DMS 273 (cell line): ENCODE data around the gene IL20.
A peak's percentile ranks its signal among the peaks of the same experiment; 100 is the strongest.

Experiments used
- DNase-seq: peaks from one replicate; lab custom pipeline; 2025; ENCODE audit not compliant: unreplicated experiment; lab: John Stamatoyannopoulos, UW

The IL20 gene

GRCh38 chr1:206873603-206874188, 8.3 kb downstream of the IL20 start:
- DNase-seq: no peak

DNA sequence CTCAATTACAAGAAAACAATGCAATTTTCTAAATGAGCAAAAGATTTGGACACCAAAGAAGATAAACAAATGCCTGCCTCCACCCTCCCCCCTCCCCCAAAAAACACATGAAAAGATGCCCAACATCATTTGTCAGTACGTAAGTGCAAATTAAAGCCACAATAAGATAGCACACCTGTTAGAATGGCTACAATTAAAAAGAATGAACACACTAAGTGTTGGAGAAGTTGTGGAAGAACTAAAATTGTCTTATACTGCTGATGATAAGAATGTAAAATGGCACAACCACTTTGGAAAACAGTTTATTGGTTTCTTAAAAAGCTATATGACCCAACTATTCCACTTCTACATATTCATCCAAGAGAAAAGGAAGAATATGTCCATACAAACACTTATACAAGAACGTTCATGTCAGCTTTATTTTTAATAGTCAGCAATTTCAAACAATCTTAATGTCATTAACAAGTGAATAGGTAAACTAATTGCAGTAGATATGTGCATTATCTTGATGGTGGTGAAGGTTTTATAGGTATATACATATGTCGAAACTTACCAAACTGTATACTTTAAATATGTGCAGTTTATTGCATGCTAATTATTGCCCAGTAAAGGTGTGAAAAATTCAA, 10.4 kb downstream of the IL20 start:
- DNase-seq: no peak

DNA sequence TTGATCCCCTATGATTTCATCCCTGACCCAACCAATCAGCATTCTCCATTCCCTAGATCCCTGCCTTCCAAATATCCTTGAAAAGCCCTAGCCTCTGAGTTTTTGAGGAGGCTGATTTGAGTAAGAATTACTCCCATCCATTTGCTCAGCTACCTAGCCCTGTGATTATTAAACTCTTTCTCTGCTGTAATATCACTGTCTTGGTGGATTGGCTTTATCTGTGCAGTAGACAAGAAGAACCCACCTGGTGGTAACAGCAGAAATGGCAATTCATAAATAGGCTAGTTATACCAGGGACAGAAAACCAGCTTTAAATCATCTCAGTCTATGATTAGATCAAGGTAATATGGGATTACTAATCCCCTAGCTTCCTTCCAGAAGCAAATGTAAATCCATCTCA, 13.0 kb downstream of the IL20 start:
- DNase-seq: peak; percentile 23

GRCh38 chr1:206880314-206880713, 14.9 kb downstream of the IL20 start:
- no peak for DNase-seq

GRCh38 chr1:206882555-206882954, 17.1 kb downstream of the IL20 start:
- DNase-seq: no peak

GRCh38 chr1:206883160-206883559, 17.7 kb downstream of the IL20 start:
- no peak for DNase-seq

DNA sequence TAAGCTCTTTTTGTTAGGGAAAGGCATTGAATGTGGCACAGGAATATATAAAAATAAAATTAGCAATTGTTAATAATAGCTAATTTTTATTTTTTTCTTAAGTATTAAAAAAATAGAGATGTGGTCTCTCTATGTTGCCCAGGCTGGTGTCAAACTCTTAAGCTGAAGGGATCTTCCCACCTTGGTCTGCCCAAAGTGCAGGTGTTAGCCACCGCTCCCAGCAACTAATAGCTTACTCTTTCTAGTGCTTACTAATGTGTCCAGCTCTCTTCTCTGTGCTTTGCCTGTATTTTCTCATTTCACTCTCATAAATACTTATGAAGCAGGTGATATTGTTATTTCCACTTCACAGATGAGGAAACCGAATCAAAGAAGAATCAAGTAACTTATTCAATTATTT, 18.5 kb downstream of the IL20 start:
- DNase-seq: no peak

GRCh38 chr1:206885341-206886060, 20.1 kb downstream of the IL20 start:
- DNase-seq: no peak

- no peak for DNase-seq
Measured at GRCh38 chr1:206886831-206887230, 21.4 kb downstream of the IL20 start.

- DNase-seq: no peak
Measured at GRCh38 chr1:206887701-206888100, 22.3 kb downstream of the IL20 start.

DNA sequence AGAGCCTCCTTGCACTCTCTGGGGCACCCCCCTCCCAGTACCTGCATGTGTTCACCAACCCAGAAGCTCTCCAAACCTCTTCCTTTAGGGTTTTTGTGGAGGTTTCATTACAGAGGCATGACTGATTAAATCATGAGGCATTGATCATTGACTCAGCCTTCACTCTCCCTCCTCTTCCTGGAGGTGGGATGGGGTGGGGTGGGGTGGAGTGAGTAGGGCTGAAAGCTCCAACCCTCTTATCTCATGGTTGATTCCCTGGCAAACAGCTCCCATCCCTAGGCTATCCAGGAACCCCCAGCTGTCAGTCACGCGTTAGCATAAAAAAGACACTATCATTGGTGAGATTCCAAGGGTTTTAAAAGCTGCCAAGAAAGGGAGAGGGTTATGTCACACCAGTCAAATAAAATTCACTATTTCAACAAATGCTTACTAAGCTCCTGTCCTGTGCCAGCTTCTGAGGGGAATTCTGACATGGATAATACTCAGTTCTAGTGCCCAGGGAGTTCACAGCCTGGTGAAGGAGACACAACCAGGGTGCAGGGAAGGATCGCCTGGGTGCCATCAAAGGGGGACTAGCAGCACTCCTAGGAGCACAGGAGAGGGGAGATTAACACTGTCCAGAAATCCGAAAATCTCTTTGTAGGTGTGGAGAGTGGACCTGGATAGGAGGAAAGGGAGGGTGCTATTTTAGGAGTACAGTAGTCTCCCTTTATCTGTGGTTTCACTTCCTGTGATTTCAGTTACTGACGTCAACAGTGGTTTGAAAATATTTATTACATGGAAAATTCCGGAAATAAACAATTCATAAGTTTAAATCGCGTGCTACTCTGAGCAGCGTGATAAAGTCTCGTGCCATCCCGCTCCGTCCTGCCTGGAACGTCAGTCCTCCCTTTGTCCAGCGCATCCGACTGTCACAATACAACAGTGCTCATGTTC, 25.0 kb downstream of the IL20 start:
- no peak for DNase-seq

DNA sequence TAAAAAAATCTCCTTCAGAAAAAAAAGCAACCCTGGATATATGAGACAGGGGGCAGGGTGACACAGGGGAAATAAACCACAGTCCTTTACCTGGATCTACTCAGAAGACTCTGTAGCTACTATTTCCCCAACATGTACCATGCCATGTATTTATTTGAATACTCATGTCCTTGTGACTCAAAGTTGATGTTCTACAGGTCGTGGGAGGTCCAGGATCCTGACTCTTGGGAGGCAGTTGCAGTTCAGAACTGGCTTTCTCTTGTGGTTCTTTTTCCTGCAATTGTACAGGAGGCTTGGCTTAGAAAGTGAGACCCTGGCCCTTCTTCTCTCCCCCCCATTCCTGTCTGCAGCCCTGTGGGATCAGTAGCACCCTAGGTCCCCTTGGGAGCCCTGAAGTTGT, 26.0 kb downstream of the IL20 start:
- DNase-seq: no peak

GRCh38 chr1:206892351-206892984, 27.0 kb downstream of the IL20 start:
- DNase-seq: no peak

GRCh38 chr1:206893380-206893779, 28.0 kb downstream of the IL20 start:
- DNase-seq: peak; percentile 31

DNA sequence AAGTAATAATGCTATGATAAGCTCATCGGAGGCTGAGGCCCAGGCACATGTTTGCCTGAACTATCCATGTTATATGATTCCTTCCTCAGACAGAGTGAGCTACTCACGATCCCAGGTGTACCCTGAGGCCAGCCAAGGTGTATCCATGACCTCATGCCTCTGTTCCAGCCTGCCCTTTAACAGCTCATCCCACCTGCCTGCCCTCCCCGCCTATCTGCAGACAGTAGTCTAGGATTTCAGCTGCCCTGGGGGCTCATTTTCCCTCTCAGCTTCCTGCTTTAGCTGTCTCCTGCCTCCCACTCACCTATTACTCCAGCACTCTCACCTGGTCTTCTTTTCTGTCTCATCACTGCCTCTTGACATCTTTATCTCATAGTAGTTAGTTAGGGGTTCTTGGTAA, 29.9 kb downstream of the IL20 start:
- DNase-seq: peak; percentile 33

- peak; percentile 84 for DNase-seq
Measured at GRCh38 chr1:206895837-206896242, 30.4 kb downstream of the IL20 start.

- peak; percentile 81 for DNase-seq
Measured at GRCh38 chr1:206896261-206896660, 30.8 kb downstream of the IL20 start.

GRCh38 chr1:206897175-206897574, 31.8 kb downstream of the IL20 start, which contains the start of gene IL24:
TSS of gene IL24 (plus strand) at chr1:206897443. CDS start at chr1:206897833, 390 bp downstream.
- no peak for DNase-seq

DNA sequence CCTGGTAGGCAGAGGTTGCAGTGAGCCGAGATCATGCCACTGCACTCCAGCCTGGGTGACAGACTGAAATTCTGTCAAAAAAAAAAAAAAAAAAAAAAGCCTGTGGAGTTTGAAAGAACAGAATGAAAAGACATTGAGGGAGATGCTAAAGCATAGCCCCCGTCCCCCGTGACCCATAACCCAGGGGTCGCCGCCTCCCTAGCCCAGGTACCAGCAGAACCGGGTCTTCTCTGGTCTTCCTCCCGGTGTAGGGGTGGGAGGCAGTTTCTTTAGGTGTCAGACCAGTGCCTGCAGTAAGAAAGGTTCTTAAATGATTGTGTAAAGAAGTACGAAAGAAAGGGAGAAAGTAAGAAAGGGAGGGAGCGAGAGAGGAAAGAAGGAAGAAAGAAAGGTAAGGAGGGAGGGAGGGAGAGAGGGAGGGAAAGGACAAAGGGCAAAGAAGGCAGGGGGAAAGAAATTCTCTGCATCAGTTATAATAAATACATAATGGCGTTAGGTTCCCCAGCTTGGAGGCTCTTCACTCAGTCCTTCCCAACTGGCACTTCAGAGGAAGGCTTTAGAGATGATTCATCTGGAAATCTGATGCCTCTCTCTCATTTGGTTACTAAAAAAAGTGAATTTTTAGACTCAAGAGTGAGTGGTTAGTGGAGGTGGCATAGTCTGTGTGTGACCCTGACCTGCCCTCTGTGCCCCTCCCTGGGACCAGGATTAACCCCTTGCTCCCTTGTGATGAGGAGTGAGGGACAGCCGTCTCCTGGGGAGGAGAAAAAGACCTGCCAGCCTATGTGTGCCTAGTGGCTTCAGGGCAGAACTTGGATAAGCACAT, 32.9 kb downstream of the IL20 start:
- DNase-seq: peak; percentile 38

GRCh38 chr1:206898915-206899431, 33.5 kb downstream of the IL20 start:
- DNase-seq: no peak
